ENCODE measurements around the gene RHOF.

DNA sequence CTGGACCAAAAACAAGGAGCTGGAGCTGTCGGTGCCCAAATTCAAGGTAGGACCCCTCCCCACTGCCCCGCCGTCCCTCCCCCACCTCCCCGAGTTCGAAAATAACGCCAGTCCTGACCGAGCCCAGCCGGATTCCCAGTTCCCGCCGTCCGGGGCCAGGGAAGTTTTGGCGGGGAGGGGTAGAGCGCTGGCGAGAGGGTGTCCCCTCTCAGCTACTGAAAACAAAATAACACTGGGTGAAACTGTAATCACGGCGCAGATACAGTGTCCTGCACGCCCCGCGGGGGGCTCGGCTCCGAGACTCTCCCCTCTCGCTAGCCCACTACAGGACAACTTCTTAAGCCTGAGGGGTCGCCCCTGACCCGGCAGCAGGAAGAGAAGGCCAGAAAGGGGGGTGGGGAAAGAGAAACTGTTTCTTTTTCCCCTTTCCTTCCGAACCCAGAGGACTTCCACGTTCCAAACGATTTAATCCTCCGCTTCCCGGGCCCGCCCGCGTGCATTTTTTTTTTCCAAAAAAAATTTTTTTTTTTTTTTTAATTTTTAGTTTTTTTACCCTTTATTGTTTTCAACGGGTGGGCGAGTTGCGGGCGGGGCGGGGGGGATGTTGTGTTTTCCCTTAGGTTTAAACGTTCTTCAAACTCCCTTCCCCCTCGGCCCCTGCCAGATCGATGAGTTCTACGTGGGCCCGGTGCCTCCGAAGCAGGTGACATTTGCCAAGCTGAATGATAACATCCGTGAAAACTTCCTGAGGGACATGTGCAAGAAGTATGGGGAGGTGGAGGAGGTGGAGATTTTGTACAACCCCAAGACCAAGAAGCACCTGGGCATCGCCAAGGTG, 11.9 kb upstream of the RHOF start:
- TF ChIP-seq, protein P1, sequence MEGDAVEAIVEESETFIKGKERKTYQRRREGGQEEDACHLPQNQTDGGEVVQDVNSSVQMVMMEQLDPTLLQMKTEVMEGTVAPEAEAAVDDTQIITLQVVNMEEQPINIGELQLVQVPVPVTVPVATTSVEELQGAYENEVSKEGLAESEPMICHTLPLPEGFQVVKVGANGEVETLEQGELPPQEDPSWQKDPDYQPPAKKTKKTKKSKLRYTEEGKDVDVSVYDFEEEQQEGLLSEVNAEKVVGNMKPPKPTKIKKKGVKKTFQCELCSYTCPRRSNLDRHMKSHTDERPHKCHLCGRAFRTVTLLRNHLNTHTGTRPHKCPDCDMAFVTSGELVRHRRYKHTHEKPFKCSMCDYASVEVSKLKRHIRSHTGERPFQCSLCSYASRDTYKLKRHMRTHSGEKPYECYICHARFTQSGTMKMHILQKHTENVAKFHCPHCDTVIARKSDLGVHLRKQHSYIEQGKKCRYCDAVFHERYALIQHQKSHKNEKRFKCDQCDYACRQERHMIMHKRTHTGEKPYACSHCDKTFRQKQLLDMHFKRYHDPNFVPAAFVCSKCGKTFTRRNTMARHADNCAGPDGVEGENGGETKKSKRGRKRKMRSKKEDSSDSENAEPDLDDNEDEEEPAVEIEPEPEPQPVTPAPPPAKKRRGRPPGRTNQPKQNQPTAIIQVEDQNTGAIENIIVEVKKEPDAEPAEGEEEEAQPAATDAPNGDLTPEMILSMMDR (IDR thresholded peaks at IDR 0.05) = no peak
- TF ChIP-seq POLR2A (IDR thresholded peaks at IDR 0.05) = no peak
